ENCODE measurements around the gene PTPRN2. TPM values are rescaled to one million over a fixed set of nuclear protein-coding genes. Genes with fewer than 3 reads are reported as not detected.

Gene PTPRN2
- total and polyA plus RNA-seq, 2 of the 13 experiments (the other 11 are each of a cell fraction or from before 2014, with no cell fraction given): 2.5 to 24.2 TPM

GRCh38 chr7:157544980-157545680 lies 1042.5 kb downstream of the PTPRN2 start:
- CTCF ChIA-PET (ENCODE audit: low intra/inter-chr PET ratio, low total read pairs): no interaction called here
- TF ChIP-seq HNRNPLL (IDR thresholded peaks at IDR 0.05; ENCODE audit: low read depth, low read length, poor library complexity, severe bottlenecking) (peak; percentile 25), ZNF326 (CRISPR knock-in tag; IDR thresholded peaks at IDR 0.05; ENCODE audit: borderline replicate concordance) (no peak)
- Histone ChIP-seq H3K9ac (ENCODE audit: insufficient read depth, low read depth, low read length) (no peak overlapping the region), H3K36me3 (replicated peaks in 1 of 2; ENCODE audit: control insufficient read depth in 1 of 2, insufficient read depth in 2 of 2, low read length in 2 of 2) (no peaks in the 10 kb centered on the region), H3K4me1 (ENCODE audit: insufficient read depth, low read length) (no peaks in the 10 kb centered on the region), H2AFZ (ENCODE audit: low read length) (no peak overlapping the region), H3K27me3 (ENCODE audit: control insufficient read depth in 1 of 2, insufficient read depth in 2 of 2, low read length in 2 of 2) (peaks cover 2 to 34% of the 10 kb centered on the region in 2 experiments; a peak in 4 of 5 replicates), H3K4me3 (replicated peaks in 1 of 3; ENCODE audit: insufficient read depth in 1 of 3, low read depth in 2 of 3, low read length in 3 of 3) (no peak overlapping the region), H4K20me1 (ENCODE audit: insufficient read depth, low read length) (no peaks in the 10 kb centered on the region), H3K9me3 (ENCODE audit: low read length) (no peaks in the 10 kb centered on the region), H3K4me2 (ENCODE audit: low read depth, low read length) (no peak overlapping the region), H3K79me2 (ENCODE audit: insufficient read depth, low read length) (no peaks in the 10 kb centered on the region), H3K27ac (ENCODE audit: extremely low read length, insufficient read depth, low read length) (no peak overlapping the region)
- POLR2A ChIA-PET: no interaction called here
- FAIRE-seq (no peak), DNase-seq (ENCODE audit: low spot score) (no peak), ATAC-seq (no peak; the same call in 2 of the 3 replicates)
- intact Hi-C loops (cut with micrococcal nuclease; ENCODE audit: unreplicated experiment) (no loop called here), in situ Hi-C loops (cut with HindIII; ENCODE audit: extremely low pct_ligation_motif_present, low pct_unique_long_range_greater_than_20kb) (no loop called here)
- no TSS peak for BruUV-seq (replicated peaks)
- WGBS (ENCODE audit: low lambda C conversion rate): 71% methylated on average over 17 of the region's 17 CpGs

GRCh38 chr7:157544226-157544625 lies 1043.4 kb downstream of the PTPRN2 start:
- no peak overlapping the region for H3K4me3 ChIP-seq (replicated peaks in 1 of 3; ENCODE audit: insufficient read depth in 1 of 3, low read depth in 2 of 3, low read length in 3 of 3)
- in situ Hi-C loops (cut with HindIII; ENCODE audit: extremely low pct_ligation_motif_present, low pct_unique_long_range_greater_than_20kb) (no loop called here), intact Hi-C loops (cut with micrococcal nuclease; ENCODE audit: unreplicated experiment) (no loop called here)
- H3K36me3 ChIP-seq (replicated peaks in 1 of 2; ENCODE audit: control insufficient read depth in 1 of 2, insufficient read depth in 2 of 2, low read length in 2 of 2): no peaks in the 10 kb centered on the region
- H4K20me1 ChIP-seq (ENCODE audit: insufficient read depth, low read length): no peaks in the 10 kb centered on the region
- no peak overlapping the region for H3K4me2 ChIP-seq (ENCODE audit: low read depth, low read length)
- POLR2A ChIA-PET: no interaction called here
- ATAC-seq: no peak
- no peak overlapping the region for H3K27ac ChIP-seq (ENCODE audit: extremely low read length, insufficient read depth, low read length)
- no peak overlapping the region for H2AFZ ChIP-seq (ENCODE audit: low read length)
- BruUV-seq (replicated peaks): no TSS peak
- CTCF ChIA-PET (ENCODE audit: low intra/inter-chr PET ratio, low total read pairs): no interaction called here
- DNase-seq (ENCODE audit: low spot score): no peak
- H3K4me1 ChIP-seq (ENCODE audit: insufficient read depth, low read length): no peaks in the 10 kb centered on the region
- H3K79me2 ChIP-seq (ENCODE audit: insufficient read depth, low read length): no peaks in the 10 kb centered on the region
- FAIRE-seq: no peak
- 76% methylated on average over 19 of the region's 19 CpGs for WGBS (ENCODE audit: low lambda C conversion rate)
- H3K27me3 ChIP-seq (ENCODE audit: control insufficient read depth in 1 of 2, insufficient read depth in 2 of 2, low read length in 2 of 2): peaks cover 3 to 43% of the 10 kb centered on the region in 2 experiments; a peak in 4 of 5 replicates
- H3K9ac ChIP-seq (ENCODE audit: insufficient read depth, low read depth, low read length): no peak overlapping the region
- H3K9me3 ChIP-seq (ENCODE audit: low read length): no peaks in the 10 kb centered on the region
- no peak for TF ChIP-seq HES4 (CRISPR knock-in tag; IDR thresholded peaks at IDR 0.05; ENCODE audit: borderline replicate concordance)
- no peak for TF ChIP-seq FOXP1 (IDR thresholded peaks at IDR 0.05)
- no peak for TF ChIP-seq FOXP1 (CRISPR knock-in tag; IDR thresholded peaks at IDR 0.05)
- TF ChIP-seq NFE2L1 (CRISPR knock-in tag; IDR thresholded peaks at IDR 0.05; ENCODE audit: borderline replicate concordance): no peak
- no peak for TF ChIP-seq TCF7 (IDR thresholded peaks at IDR 0.05; ENCODE audit: low read depth)
- TF ChIP-seq, protein P1, sequence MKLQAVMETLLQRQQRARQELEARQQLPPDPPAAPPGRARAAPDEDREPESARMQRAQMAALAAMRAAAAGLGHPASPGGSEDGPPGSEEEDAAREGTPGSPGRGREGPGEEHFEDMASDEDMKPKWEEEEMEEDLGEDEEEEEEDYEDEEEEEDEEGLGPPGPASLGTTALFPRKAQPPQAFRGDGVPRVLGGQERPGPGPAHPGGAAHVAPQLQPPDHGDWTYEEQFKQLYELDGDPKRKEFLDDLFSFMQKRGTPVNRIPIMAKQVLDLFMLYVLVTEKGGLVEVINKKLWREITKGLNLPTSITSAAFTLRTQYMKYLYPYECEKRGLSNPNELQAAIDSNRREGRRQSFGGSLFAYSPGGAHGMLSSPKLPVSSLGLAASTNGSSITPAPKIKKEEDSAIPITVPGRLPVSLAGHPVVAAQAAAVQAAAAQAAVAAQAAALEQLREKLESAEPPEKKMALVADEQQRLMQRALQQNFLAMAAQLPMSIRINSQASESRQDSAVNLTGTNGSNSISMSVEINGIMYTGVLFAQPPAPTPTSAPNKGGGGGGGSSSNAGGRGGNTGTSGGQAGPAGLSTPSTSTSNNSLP (IDR thresholded peaks at IDR 0.05; ENCODE audit: low read depth, low read length): no peak
- TF ChIP-seq PLSCR1 (CRISPR knock-in tag; IDR thresholded peaks at IDR 0.05; ENCODE audit: borderline replicate concordance): no peak
- TF ChIP-seq ZBTB4 (CRISPR knock-in tag; IDR thresholded peaks at IDR 0.05; ENCODE audit: borderline replicate concordance): no peak
- no peak for TF ChIP-seq ZNF709 (CRISPR knock-in tag; IDR thresholded peaks at IDR 0.05)
- TF ChIP-seq IKZF1 (IDR thresholded peaks at IDR 0.05): no peak
- no peak for TF ChIP-seq ZNF598 (CRISPR knock-in tag; IDR thresholded peaks at IDR 0.05; ENCODE audit: borderline replicate concordance)
